Choroid plexus epithelial cell (primary cell): ENCODE results near the gene TSC2.
A peak's percentile ranks its signal among the peaks of the same experiment; 100 is the strongest.

ENCODE experiments used
- DNase-seq: peaks from one replicate; pipeline ENCODE4 v3.0.0-alpha.2; 2010; ENCODE audit warnings: low read depth
- H3K4me3 ChIP-seq: 2 replicates; pipeline ENCODE4 v1.5.1; 2011; ENCODE audit warnings: low read depth, mild to moderate bottlenecking, control low read depth, low read length, moderate library complexity
- TF ChIP-seq, protein P1 (sequence below): conservative IDR thresholded peaks from 2 replicates; pipeline ENCODE4 v1.5.1; 2011; ENCODE audit warnings: low read depth, mild to moderate bottlenecking, control low read depth, inconsistent platforms, low read length, moderate library complexity

Gene TSC2

GRCh38 chr16:2079311-2079800 lies 31.6 kb downstream of the TSC2 start:
- no peak overlapping the region for H3K4me3 ChIP-seq
- DNase-seq, result no peak
- TF ChIP-seq, protein P1, sequence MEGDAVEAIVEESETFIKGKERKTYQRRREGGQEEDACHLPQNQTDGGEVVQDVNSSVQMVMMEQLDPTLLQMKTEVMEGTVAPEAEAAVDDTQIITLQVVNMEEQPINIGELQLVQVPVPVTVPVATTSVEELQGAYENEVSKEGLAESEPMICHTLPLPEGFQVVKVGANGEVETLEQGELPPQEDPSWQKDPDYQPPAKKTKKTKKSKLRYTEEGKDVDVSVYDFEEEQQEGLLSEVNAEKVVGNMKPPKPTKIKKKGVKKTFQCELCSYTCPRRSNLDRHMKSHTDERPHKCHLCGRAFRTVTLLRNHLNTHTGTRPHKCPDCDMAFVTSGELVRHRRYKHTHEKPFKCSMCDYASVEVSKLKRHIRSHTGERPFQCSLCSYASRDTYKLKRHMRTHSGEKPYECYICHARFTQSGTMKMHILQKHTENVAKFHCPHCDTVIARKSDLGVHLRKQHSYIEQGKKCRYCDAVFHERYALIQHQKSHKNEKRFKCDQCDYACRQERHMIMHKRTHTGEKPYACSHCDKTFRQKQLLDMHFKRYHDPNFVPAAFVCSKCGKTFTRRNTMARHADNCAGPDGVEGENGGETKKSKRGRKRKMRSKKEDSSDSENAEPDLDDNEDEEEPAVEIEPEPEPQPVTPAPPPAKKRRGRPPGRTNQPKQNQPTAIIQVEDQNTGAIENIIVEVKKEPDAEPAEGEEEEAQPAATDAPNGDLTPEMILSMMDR, result no peak

DNA sequence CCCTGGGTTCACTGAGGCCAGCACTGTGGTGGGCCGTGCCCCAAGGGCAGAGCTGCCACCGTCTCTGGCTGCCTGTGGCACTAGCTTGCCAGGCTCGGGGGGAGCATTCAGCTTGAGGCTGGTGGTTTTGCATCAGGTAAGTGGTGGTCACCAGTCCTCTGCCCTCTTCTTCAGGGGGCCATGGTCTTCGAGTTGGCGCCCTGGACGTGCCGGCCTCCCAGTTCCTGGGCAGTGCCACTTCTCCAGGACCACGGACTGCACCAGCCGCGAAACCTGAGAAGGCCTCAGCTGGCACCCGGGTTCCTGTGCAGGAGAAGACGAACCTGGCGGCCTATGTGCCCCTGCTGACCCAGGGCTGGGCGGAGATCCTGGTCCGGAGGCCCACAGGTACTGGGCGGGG lies 32.2 kb downstream of the TSC2 start:
- H3K4me3 ChIP-seq, result no peak overlapping the region
- no peak for DNase-seq
- TF ChIP-seq, protein P1, result no peak

GRCh38 chr16:2081201-2082084 lies 33.7 kb downstream of the TSC2 start:
- no peak for DNase-seq
- H3K4me3 ChIP-seq, result no peak overlapping the region
- TF ChIP-seq, protein P1, result no peak

DNA sequence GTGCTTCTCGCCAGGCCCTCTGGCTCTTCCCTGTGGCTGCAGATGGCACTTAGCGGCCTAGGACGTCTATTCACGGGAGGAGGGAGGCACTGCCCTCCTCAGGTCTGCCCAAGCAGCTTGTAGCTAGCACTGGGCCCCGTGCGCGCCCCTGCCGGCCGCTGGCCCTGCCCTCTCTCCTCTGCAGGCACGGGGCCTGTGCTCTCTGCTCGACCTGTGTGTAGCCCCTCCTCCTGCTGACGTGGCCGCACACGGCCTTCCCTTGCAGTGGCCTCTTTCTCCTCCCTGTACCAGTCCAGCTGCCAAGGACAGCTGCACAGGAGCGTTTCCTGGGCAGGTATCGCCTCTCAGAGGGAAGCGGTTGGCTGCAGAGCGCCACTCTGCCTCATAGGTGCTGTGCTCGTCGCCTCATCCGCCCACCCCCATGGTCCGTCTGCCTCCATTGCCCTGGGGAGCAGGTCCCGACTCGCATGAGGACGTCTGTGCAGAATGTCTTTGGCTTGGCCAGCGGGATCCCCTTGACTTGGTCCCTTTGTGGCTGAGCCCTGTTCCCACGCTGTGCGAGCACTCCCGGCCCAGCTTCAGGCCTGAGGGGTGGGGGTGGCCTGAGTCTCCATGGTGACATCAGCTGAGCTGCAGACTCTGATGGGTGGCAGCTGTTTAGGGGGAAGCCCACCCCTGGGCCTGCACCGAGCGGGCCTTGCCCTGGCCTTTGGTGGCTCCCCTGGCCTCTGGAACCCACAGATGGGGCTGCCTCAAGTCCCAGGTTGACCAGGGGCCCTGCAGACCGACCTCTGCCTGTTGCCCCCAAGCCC lies 34.6 kb downstream of the TSC2 start:
- no peak overlapping the region for H3K4me3 ChIP-seq
- peak; percentile 36 for DNase-seq
- TF ChIP-seq, protein P1, result no peak

DNA sequence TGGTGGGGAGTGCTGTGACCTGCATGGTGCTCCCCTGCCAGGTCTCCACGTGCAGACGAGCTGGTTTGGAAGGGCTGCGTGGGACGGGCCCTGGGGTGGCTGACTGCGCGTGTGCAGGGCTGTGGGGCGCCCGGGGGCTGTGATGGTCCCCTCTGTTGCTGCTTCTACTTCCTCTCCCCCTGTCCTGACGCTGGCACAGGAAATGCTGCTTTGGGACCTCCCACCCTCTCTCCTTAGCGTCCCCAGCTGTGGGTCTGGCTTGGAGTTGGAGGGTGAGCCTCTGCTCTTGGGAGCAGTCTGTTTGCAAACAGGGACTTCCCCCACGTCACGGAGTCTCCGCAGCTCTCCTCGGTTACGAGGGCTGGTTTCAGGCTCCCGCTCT lies 35.2 kb downstream of the TSC2 start:
- H3K4me3 ChIP-seq, result no peak overlapping the region
- DNase-seq, result no peak
- TF ChIP-seq, protein P1, result no peak

- TF ChIP-seq, protein P1, result no peak
- H3K4me3 ChIP-seq, result no peak overlapping the region
- DNase-seq, result no peak
Measured at GRCh38 chr16:2083409-2083808, 35.6 kb downstream of the TSC2 start.
